HG02588 (cell line): ENCODE results near the gene PSMF1.
"Not testable (repeated sequence)": the region's sequence is repeated elsewhere in the genome, so short reads cannot be mapped to it uniquely, and the experiment has no call there.

Experiments used
- ATAC-seq: cut with Tn5 transposase; IDR thresholded peaks from one replicate; pipeline ENCODE4 v1.9.1; 2021; ENCODE audit warnings: mild to moderate bottlenecking, moderate library complexity; ENCODE audit not compliant: unreplicated experiment

Gene PSMF1

DNA sequence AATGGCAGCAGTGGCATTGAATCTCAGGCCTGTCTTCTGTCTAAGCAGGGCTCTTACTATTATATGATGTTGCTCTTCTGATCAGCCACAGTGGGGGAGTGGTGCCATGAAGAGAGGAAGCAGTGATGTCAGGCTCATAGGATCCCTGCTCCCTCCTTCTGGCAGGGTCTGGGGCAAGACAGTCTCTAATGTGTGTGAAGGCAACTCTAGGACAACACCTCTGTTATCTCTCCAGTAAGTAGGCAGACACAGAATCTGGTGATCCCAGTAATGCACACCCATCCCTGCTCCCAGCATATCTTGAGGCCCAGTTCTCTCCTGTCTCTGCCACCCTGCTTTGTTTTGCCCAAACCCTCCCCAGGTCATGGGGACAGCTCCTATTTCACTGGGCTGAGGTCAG, 93.6 kb downstream of the PSMF1 start:
- ATAC-seq = no peak

DNA sequence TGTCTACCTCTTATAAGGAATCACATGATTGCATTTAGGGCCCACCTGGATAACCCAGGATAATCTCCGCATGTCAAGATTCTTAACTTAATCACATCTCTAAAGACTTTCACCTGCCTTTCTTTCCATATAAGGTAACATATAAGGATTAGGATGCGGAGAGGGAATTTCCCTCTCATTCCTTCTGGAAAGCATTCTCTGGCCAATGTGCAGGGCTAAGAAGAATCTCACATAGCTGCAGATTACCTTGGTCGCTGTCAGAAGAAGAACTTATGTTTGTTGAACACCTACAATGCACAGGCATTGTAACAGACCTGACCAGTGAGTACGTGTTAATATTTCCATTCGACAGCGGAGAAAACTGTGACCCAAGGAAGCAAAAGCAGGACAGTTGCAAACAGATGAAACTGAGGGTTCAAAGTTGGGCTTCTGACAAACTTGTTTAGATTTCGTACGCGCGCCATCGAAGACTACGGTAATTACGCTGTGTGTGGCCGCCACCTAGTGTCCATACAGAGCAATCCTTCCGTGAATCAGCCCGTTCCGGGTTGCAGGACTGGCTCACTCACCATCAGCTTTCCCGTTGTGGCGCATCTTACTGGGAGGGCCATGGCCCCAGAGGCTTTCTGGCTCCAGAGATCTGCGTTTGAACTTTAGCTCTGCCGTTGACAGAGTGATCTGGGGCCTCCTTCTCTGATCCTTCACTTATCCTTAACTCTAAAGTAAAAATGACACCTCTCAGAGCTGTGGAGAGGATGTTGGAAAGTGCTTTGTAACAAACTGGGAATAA, 94.4 kb downstream of the PSMF1 start:
- no peak for ATAC-seq

DNA sequence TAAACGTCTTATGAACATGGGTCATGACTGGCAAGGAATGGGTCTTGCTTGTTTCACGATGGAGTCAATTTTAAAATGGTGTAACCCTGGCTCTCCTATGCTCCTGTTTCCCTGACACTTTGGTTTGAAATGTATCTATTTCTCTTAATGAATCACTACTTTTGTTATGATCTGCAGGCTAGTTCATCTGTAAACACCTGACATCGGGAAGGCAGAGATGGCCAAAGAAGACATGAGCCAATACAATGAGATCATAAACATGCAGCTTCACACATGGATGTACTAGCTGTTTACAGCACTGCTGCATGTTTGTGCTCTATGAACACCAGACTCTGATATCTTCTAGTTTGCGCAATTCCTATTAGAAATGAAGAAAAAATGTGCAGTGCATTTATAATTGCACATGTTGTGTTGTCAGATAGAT, 96.4 kb downstream of the PSMF1 start:
- no peak for ATAC-seq

DNA sequence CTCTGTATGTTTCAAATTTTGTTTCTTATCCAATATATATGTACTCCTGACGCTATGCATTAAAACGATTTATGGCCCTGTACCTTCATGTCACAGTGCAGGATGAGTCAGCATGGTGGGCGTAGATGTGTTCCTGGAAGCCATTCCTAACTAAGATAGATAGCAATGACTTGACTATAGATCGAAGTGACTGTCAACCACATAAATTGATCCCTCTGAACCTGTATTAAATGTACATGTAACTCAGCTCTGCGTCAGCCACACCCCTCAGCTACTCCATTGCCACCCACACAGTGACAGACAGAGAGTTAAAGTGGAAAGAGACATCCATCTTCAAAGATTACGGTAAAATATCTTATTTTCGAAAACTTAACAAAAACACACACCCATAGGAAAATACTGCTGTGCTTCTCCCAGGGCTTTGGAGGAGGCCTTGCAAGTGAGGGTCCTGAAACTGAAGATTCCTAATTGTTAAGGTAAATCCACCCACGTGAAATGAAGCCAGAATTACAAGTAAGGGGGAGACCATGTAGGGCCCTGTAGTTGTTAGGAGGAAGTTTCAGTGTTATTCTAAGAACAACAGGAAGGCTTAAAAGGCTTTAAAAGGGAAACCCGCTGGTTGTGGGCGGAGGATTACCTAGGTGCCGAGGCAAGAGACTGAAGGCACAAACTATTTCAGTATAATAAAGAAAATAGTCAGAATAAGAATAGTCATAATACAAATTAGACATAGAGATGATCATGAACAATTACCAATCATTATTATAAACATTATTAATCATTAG, 97.2 kb downstream of the PSMF1 start:
- no peak for ATAC-seq

DNA sequence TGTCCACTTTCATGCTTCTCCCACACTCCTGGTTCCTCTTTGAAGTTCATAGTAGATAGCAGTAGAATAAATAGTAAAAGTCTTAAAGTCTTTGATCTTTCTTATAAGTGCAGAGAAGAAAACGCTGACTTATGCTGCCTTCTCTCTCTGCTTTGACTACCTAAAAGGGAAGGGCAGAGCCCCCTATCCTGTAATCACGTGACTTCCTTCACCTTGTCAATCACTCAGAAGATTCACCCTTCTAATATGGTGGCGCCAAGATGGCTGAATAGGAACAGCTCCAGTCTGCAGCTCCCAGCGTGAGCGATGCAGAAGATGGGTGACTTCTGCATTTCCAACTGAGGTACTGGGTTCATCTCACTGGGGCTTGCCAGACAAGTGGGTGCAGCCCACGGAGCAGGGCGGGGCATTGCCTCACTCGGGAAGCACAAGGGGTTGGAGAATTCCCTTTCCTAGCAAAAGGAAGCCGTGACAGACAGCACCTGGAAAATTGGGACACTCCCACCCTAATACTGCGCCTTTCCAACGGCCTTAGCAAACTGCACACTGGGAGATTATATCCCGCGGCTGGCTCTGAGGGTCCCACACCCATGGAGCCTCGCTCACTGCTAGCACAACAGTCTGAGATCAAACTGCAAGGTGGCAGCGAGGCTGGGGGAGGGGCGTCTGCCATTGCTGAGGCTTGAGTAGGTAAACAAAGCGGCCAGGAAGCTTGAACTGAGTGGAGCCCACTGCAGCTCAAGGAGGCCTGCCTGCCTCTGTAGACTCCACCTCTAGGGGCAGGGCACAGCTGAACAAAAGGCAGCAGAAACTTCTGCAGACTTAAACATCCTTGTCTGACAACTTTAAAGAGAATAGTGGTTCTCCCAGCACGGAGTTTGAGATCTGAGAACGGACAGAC, 98.4 kb downstream of the PSMF1 start:
- not testable (repeated sequence) for ATAC-seq
